Activated naive CD4-positive, alpha-beta T cell treated with anti-CD3 and anti-CD28 coated beads, Interleukin-2, amount 50 U/mL, for 72 hours (primary cell): Measurements from ENCODE around the gene MYH6. TPM values are rescaled to one million over a fixed set of nuclear protein-coding genes. Genes with fewer than 3 reads are reported as not detected.
"Not testable (repeated sequence)": the region's sequence is repeated elsewhere in the genome, so short reads cannot be mapped to it uniquely, and the experiment has no call there.

ENCODE experiments used
- ATAC-seq, 2 donors: fragments of 150-1000 bp; cut with Tn5 transposase; 2 replicates each; pipeline ENCODE4 v1.10.0; 2021; ENCODE audit warnings: mild to moderate bottlenecking in 2 of 2, moderate library complexity in 2 of 2
- DNase-seq, 2 donors: peaks; one replicate each; pipeline ENCODE4 v3.0.0; 2021 to 2022; ENCODE audit warnings: low spot score in 2 of 2
- H3K27ac Mint-ChIP-seq, 2 donors: one replicate each; pipeline ENCODE4 v1.8.0; 2022; ENCODE audit warnings: mild to moderate bottlenecking in 2 of 2, mixed read lengths in 2 of 2
- H3K36me3 Mint-ChIP-seq, 2 donors: one replicate each; pipeline ENCODE4 v1.8.0; 2022; ENCODE audit warnings: mixed read lengths in 2 of 2
- H3K9me3 Mint-ChIP-seq, 2 donors: one replicate each; pipeline ENCODE4 v1.8.0; 2022; ENCODE audit warnings: mixed read lengths in 2 of 2
- total RNA-seq, 2 donors: library from RNA; stranded (reverse); gene quantifications; one replicate each; pipeline ENCODE4 v1.2.3, GENCODE V29; 2022

The MYH6 gene
- total RNA-seq, 2 donors from 2014 or later: 0.60 TPM; not detected in 1

- DNase-seq: no peak
- no peaks in the 10 kb centered on the region for H3K9me3 Mint-ChIP-seq
- no peak overlapping the region for H3K27ac Mint-ChIP-seq
- no peaks in the 10 kb centered on the region for H3K36me3 Mint-ChIP-seq
- no peak for ATAC-seq
These were observed 17.1 kb upstream of the MYH6 start for GRCh38 chr14:23425169-23425568.

- no peaks in the 10 kb centered on the region for H3K36me3 Mint-ChIP-seq
- H3K27ac Mint-ChIP-seq: peak overlapping the region in 1 of 2 donors; percentile 58
- DNase-seq (no peak), ATAC-seq (no peak)
- H3K9me3 Mint-ChIP-seq: no peaks in the 10 kb centered on the region
These were observed 15.6 kb upstream of the MYH6 start for GRCh38 chr14:23423657-23424056.

- peak in 1 of 2 donors; percentile 93 for ATAC-seq
- Mint-ChIP-seq H3K9me3 (no peaks in the 10 kb centered on the region), H3K27ac (peak overlapping the region in 1 of 2 donors; percentile 12)
These were observed 13.5 kb upstream of the MYH6 start for GRCh38 chr14:23421594-23421993.

DNA sequence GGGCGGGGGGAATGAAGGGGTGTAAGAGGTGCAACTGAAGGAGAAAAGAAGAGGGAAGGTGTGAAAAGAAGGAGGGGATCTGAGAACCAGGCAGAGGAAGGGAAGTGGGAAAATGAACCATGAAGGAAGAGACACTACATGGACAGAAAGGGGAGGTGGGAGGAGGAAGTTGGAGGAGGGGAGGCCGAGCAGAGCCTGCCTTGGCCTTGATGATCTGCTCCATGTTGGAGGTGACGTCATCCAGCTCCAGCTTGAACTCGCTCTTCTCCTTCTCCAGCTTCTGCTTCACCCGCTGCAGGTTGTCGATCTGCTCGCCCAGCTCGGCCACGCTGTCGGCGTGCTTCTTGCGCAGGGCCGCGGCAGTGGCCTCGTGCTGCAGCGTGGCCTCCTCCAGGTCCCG, 11.6 kb upstream of the MYH6 start:
- H3K27ac Mint-ChIP-seq, ATAC-seq: not testable (repeated sequence)

More at GRCh38 chr14:23421594-23421993, 13.5 kb upstream of the MYH6 start:
- peak in 1 of 2 donors; percentile 17 for DNase-seq
- H3K36me3 Mint-ChIP-seq: no peaks in the 10 kb centered on the region

DNA sequence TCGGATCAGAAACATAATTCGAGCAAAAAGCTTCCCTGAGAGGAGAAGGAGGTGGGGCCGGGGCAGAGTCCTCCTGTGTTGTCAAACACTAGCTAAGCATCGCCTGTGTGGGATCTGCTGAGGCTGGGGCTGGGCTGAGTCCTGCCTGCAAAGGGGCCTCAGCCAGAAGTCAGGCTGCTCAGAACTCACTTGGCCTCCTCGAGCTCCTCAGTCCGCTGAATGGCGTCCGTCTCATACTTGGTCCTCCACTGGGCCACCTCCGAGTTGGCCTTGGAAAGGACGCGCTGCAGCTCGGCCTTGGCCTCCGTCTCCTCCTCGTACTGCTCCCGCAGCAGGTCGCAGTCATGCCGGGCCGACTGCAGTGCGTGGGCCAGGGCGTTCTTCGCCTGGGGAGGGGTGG, 9.9 kb upstream of the MYH6 start:
- DNase-seq: no peak
- ATAC-seq: no peak
- H3K9me3 Mint-ChIP-seq: no peaks in the 10 kb centered on the region
- no peaks in the 10 kb centered on the region for H3K36me3 Mint-ChIP-seq
- no peak overlapping the region for H3K27ac Mint-ChIP-seq

More for the DNA sequence above, 11.6 kb upstream of the MYH6 start:
- H3K9me3 Mint-ChIP-seq, H3K36me3 Mint-ChIP-seq, DNase-seq: not testable (repeated sequence)

DNA sequence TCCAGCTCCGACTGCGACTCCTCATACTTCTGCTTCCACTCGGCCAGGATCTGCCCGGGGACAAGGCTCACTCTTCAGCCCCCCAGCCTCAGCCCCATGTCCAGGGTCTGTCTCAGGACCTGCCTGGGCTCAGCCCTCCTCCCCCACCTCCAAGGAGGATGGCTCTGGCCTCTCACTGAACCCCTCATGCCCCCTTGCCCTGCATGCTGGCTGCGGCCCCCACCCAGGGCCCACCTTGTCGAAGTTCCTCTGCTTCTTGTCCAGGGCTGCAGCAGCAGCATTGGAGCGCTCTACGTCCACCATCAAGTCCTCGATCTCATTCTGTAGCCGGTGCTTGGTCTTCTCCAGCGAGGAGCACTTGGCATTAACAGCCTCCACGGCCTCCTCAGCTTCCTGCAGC, 9.2 kb upstream of the MYH6 start:
- H3K9me3 Mint-ChIP-seq, ATAC-seq, H3K27ac Mint-ChIP-seq, H3K36me3 Mint-ChIP-seq, DNase-seq: not testable (repeated sequence)

- no peak for ATAC-seq
These were observed 8.7 kb upstream of the MYH6 start for GRCh38 chr14:23416801-23417200.

DNA sequence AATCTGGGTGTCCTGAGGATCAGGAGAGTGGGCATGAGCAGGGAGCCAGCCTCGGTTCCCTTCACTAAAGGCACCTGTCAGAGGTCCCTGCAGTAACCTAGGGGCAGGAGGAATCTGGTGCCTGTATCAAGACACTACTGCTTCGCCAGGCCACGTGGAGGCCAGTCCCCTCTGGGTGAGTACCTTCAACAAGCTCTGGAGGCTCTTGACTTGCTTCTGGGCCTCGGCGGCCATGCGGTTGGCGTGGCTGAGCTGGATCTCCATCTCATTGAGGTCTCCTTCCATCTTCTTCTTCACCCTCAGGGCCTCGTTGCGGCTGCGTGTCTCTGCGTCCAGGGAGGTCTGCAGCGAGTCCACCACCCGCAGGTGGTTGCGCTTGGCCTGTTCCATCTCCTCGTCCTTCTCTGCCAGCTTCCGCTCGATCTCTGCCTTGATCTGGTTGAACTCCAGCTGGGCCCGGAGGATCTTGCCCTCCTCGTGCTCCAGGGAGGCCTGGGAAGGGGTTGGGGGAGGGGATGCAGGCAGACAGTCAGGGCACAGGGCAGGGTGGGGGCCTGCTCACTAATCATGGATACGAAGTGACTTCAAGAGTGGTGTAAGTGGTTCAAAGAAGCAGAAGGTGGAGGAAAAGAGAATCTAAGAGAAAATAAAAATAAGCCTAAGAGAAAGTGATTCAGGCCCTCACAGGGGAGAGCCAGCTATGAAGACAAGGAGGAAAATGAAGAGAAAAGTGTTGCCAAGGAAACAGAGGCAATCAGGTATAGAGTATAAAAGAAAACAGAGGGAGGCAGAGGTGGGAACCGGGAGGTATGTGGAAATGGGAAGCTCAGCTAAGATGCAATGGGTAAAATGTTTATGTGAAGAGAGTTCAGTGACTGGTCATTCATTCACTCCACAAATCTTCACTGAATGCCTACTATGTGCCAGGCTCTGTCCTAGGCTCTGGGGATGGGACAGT, 8.0 kb upstream of the MYH6 start:
- H3K36me3 Mint-ChIP-seq: no peaks in the 10 kb centered on the region
- DNase-seq (no peak), ATAC-seq (no peak)
- H3K27ac Mint-ChIP-seq: no peak overlapping the region
- no peaks in the 10 kb centered on the region for H3K9me3 Mint-ChIP-seq

More at GRCh38 chr14:23416801-23417200, 8.7 kb upstream of the MYH6 start:
- H3K27ac Mint-ChIP-seq: no peak overlapping the region
- H3K36me3 Mint-ChIP-seq: no peaks in the 10 kb centered on the region
- DNase-seq: no peak
- H3K9me3 Mint-ChIP-seq: no peaks in the 10 kb centered on the region

DNA sequence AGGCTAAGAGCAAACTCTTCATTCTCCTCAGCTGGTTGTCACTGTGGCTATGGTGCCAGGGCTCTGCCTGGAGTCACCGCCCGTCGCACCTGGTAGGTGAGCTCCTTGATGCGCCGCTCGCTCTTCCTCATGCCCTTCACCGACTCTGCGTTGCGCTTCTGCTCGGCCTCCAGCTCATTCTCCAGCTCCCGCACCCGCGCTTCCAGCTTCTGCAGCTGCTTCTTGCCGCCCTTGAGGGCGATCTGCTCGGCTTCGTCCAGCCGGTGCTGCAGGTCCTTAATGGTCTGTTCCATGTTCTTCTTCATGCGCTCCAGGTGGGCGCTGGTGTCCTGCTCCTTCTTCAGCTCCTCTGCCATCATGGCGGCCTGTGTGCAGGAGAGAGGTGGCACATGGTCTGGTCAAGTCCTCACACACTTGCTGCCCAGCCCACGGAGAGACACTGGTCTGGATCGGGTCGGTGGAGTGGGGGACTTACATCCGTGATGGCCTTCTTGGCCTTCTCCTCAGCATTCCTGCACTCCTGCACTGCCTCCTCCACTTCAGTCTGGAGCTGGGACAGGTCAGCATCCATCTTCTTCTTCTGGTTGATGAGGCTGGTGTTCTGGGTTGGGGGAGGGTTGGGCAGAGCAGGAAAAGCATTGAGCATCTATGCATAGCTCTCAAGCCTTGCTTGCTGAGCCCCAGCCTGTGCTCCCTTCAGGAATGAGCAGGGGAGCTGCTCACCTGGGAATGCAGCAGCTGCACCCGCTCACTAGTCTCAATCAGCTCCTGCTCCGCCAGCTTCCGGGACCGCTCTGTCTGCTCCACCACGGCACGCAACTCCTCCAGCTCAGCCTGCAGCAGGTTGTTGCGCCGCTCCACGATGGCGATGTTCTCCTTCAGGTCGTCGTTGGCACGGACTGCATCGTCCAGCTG, 7.1 kb upstream of the MYH6 start:
- DNase-seq: no peak
- ATAC-seq: no peak
- H3K9me3 Mint-ChIP-seq: no peaks in the 10 kb centered on the region

GRCh38 chr14:23414254-23414653, 6.2 kb upstream of the MYH6 start:
- no peaks in the 10 kb centered on the region for H3K9me3 Mint-ChIP-seq
- DNase-seq (no peak), ATAC-seq (no peak)
- peak overlapping the region in 1 of 2 donors; percentile 16 for H3K27ac Mint-ChIP-seq
- H3K36me3 Mint-ChIP-seq: no peaks in the 10 kb centered on the region

More for the DNA sequence above, 7.1 kb upstream of the MYH6 start:
- Mint-ChIP-seq H3K36me3 (no peaks in the 10 kb centered on the region), H3K27ac (no peak overlapping the region)

DNA sequence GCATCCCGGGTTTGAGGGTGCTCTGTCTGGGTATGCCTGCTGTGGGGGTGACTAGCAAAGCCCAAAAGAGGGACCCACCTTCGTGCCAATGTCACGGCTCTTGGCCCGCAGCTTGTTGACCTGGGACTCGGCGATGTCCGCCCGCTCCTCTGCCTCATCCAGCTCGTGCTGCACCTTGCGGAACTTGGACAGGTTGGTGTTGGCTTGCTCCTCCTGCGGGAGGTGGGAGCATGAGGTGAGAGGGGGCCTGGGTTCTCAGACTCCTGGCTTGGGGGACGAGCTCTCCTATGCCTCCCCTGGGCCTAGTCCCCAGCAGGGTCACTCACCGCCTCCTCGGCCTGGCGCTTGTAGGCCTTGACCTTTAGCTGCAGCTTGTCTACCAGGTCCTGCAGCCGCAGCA, 5.6 kb upstream of the MYH6 start:
- ATAC-seq: no peak
- no peak for DNase-seq
- no peaks in the 10 kb centered on the region for H3K36me3 Mint-ChIP-seq

GRCh38 chr14:23411563-23412525, 3.8 kb upstream of the MYH6 start:
- H3K27ac Mint-ChIP-seq: peak overlapping the region in 1 of 2 donors; percentile 3
- ATAC-seq (no peak), DNase-seq (no peak)
- no peaks in the 10 kb centered on the region for H3K36me3 Mint-ChIP-seq
- H3K9me3 Mint-ChIP-seq: no peaks in the 10 kb centered on the region

More for the DNA sequence above, 5.6 kb upstream of the MYH6 start:
- Mint-ChIP-seq H3K27ac (peak overlapping the region in 1 of 2 donors; percentile 16), H3K9me3 (no peaks in the 10 kb centered on the region)

GRCh38 chr14:23409966-23410635, 2.0 kb upstream of the MYH6 start:
- no peak overlapping the region for H3K27ac Mint-ChIP-seq

DNA sequence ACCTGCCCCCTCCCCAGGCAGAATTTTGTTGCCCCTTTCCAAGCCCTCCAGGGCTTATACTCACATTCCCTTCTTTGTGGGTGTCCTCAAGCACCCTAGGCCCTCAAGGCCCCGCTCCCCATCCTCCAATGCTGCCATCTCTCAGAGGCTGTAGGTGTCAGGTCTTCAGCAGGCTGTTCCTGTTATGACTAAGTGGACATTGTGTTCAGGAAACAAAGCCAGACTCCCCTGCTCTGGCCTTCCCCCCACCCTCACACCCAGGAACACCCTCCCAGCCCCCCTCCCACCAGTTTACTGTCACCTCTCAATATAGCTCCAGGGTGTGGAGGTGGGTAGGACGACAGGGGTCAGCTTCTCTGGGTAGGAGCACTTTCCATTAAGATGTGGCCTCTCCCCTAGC, 1.4 kb upstream of the MYH6 start:
- no peaks in the 10 kb centered on the region for H3K36me3 Mint-ChIP-seq
- DNase-seq (no peak), ATAC-seq (peak in 1 of 2 donors; percentile 59)
- H3K27ac Mint-ChIP-seq: no peak overlapping the region
- H3K9me3 Mint-ChIP-seq: no peaks in the 10 kb centered on the region

More at GRCh38 chr14:23409966-23410635, 2.0 kb upstream of the MYH6 start:
- no peaks in the 10 kb centered on the region for H3K9me3 Mint-ChIP-seq
- ATAC-seq (no peak), DNase-seq (no peak)
- no peaks in the 10 kb centered on the region for H3K36me3 Mint-ChIP-seq

GRCh38 chr14:23408307-23408630, 196 bp upstream of the MYH6 start:
- ATAC-seq: no peak

More at GRCh38 chr14:23408307-23408630, 196 bp upstream of the MYH6 start:
- no peak for DNase-seq
- no peaks in the 10 kb centered on the region for H3K9me3 Mint-ChIP-seq
- H3K36me3 Mint-ChIP-seq: no peaks in the 10 kb centered on the region
- H3K27ac Mint-ChIP-seq: no peak overlapping the region
